ENCODE measurements around the gene HSD17B3. TPM values are rescaled to one million over a fixed set of nuclear protein-coding genes. Genes with fewer than 3 reads are reported as not detected.
A peak's percentile ranks its signal among the peaks of the same experiment; 100 is the strongest.

Gene HSD17B3
- total and polyA plus RNA-seq, 2 experiments from 2014 or later: not detected

DNA sequence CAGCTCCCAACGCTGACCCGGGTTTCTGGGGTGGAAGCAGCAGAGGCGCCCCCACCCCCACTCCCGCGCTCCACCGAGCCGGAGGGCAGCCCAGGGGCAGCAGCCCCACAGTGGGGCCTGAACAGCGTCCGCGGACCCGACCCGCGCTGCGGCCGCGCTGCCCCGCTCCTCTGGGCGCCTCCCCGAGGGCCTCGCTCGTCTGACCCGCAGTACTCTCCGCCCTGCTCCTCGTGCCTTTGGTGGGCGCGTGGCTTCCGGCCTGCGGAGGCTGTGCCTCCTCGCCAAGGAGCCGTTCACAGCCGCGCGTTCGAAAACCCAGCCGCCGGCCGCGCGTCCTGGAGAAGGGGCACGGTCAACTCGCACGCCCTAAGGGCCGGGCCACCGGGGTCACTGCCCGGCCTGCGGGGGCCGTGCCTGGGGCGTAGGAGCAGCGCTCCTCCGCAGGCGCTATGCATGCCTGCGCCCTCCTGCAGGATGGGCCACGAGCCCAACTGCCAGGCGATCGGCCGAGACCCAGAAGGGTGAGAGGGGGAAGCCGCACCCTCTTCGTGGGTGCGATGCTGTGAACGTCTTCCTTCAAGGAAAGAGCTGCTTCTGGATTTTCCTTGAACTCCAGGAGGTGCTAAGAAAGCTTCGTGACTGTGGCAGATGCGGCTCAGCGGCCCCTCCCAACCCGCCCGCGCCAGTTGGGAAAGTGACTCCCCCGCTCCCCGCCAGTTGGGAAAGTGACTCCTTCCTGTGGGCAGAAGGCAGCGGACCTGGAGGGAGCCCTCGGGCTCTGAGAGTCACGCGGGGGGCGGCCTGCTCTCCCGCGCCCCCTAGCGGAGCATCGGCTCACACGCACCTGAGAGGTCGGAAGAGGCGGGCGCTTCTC lies 82.7 kb downstream of the HSD17B3 start (continued):
- TF ChIP-seq, protein P1, sequence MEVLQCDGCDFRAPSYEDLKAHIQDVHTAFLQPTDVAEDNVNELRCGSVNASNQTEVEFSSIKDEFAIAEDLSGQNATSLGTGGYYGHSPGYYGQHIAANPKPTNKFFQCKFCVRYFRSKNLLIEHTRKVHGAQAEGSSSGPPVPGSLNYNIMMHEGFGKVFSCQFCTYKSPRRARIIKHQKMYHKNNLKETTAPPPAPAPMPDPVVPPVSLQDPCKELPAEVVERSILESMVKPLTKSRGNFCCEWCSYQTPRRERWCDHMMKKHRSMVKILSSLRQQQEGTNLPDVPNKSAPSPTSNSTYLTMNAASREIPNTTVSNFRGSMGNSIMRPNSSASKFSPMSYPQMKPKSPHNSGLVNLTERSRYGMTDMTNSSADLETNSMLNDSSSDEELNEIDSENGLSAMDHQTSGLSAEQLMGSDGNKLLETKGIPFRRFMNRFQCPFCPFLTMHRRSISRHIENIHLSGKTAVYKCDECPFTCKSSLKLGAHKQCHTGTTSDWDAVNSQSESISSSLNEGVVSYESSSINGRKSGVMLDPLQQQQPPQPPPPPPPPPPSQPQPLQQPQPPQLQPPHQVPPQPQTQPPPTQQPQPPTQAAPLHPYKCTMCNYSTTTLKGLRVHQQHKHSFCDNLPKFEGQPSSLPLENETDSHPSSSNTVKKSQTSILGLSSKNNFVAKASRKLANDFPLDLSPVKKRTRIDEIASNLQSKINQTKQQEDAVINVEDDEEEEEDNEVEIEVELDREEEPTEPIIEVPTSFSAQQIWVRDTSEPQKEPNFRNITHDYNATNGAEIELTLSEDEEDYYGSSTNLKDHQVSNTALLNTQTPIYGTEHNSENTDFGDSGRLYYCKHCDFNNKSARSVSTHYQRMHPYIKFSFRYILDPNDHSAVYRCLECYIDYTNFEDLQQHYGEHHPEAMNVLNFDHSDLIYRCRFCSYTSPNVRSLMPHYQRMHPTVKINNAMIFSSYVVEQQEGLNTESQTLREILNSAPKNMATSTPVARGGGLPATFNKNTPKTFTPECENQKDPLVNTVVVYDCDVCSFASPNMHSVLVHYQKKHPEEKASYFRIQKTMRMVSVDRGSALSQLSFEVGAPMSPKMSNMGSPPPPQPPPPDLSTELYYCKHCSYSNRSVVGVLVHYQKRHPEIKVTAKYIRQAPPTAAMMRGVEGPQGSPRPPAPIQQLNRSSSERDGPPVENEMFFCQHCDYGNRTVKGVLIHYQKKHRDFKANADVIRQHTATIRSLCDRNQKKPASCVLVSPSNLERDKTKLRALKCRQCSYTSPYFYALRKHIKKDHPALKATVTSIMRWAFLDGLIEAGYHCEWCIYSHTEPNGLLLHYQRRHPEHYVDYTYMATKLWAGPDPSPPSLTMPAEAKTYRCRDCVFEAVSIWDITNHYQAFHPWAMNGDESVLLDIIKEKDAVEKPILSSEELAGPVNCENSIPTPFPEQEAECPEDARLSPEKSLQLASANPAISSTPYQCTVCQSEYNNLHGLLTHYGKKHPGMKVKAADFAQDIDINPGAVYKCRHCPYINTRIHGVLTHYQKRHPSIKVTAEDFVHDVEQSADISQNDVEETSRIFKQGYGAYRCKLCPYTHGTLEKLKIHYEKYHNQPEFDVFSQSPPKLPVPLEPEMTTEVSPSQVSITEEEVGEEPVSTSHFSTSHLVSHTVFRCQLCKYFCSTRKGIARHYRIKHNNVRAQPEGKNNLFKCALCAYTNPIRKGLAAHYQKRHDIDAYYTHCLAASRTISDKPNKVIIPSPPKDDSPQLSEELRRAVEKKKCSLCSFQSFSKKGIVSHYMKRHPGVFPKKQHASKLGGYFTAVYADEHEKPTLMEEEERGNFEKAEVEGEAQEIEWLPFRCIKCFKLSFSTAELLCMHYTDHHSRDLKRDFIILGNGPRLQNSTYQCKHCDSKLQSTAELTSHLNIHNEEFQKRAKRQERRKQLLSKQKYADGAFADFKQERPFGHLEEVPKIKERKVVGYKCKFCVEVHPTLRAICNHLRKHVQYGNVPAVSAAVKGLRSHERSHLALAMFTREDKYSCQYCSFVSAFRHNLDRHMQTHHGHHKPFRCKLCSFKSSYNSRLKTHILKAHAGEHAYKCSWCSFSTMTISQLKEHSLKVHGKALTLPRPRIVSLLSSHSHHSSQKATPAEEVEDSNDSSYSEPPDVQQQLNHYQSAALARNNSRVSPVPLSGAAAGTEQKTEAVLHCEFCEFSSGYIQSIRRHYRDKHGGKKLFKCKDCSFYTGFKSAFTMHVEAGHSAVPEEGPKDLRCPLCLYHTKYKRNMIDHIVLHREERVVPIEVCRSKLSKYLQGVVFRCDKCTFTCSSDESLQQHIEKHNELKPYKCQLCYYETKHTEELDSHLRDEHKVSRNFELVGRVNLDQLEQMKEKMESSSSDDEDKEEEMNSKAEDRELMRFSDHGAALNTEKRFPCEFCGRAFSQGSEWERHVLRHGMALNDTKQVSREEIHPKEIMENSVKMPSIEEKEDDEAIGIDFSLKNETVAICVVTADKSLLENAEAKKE (CRISPR knock-in tag; IDR thresholded peaks at IDR 0.05): no peak
- TF ChIP-seq ZNF114 (CRISPR knock-in tag; IDR thresholded peaks at IDR 0.05): no peak
- TF ChIP-seq JUNB (IDR thresholded peaks at IDR 0.05; ENCODE audit: unreplicated experiment): no peak
- TF ChIP-seq STAT1 (IDR thresholded peaks at IDR 0.05; ENCODE audit: unreplicated experiment): no peak
- TF ChIP-seq CREB1 (CRISPR knock-in tag; IDR thresholded peaks at IDR 0.05; ENCODE audit: low read depth): peak; percentile 31; the same call in 1 of the 2 replicates

DNA sequence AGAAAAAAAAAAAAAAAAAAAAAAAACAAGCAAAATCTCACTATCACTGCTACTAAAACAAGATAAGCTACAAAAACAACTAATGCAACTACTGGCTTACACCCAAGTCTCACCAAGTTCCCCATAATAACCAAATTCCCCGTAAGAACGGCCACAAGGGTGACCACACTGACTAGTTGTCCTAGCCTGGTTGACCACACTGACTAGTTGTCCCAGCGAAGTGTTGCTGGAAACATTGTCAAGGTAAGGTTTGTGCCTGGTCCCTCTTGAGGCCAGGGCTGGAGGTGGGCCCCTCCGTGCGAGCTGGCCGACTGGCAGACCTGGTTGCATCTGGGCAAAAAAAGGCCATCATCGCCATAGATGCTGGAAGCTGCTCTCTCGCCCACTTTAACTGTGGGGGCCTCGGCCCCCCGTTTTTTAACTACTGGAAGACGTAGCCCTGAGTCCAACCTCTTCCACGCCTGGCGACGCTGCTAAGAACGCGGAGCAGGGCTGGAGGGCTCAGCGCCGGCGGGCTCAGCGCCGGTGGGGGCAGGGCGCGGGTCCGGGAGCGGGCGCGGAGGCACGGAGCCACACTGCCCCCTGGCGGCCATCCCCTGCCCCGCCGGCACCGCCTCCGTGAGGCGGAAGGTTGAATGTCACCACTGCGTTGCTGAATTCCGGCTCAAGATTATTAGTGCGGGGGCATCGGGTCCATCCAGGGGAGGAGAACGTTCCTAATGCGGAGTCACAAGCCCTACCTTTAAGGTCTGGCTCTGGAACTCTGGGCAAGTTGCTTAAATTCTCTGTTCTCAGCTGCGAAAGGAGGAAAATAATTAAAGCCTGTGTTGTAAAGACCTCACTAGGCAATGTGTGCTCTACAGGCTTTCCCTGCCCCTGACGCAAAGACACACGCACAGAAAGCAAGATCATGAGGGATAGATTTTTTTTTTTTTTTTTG lies 84.0 kb downstream of the HSD17B3 start:
- DNase-seq (ENCODE audit: low spot score) (peak; percentile 81), ATAC-seq (peak; percentile 78)
- Histone ChIP-seq H2AFZ (peak overlapping the region; percentile 80; the same call in 1 of the 2 replicates), H4K20me1 (replicated peaks; ENCODE audit: insufficient read depth) (no peaks in the 10 kb centered on the region), H3K4me2 (peak overlapping the region; percentile 72), H3K27ac (ENCODE audit: low read depth) (no peak overlapping the region), H3K79me2 (replicated peaks; ENCODE audit: insufficient read depth) (no peaks in the 10 kb centered on the region), H3K4me1 (ENCODE audit: insufficient read depth) (peaks cover 4% of the 10 kb centered on the region; the same call in 1 of the 2 replicates), H3K9me2 (ENCODE audit: insufficient read depth) (no peaks in the 10 kb centered on the region), H3K4me3 (peak overlapping the region; percentile 49), H3K27me3 (ENCODE audit: insufficient read depth) (peaks cover 21% of the 10 kb centered on the region), H3F3A (replicated peaks; ENCODE audit: low read depth) (no peaks in the 10 kb centered on the region), H3K36me3 (ENCODE audit: insufficient read depth) (no peaks in the 10 kb centered on the region)
- Mint-ChIP-seq H3K27ac (no peak overlapping the region), H3K9me3 (peaks cover 12% of the 10 kb centered on the region), H3K27me3 (ENCODE audit: insufficient read depth, low read depth, poor library complexity) (peaks cover 26% of the 10 kb centered on the region), H3K4me1 (peaks cover 20% of the 10 kb centered on the region), H3K36me3 (ENCODE audit: low read depth) (peaks cover 3% of the 10 kb centered on the region; the same call in 2 of the 3 replicates), H3K4me3 (peak overlapping the region; percentile 66)
- TF ChIP-seq ZNF114 (CRISPR knock-in tag; IDR thresholded peaks at IDR 0.05) (no peak), EZH2phosphoT487 (IDR thresholded peaks at IDR 0.05; ENCODE audit: unreplicated experiment) (no peak), NANOG (IDR thresholded peaks at IDR 0.05; ENCODE audit: borderline replicate concordance) (no peak)
- TF ChIP-seq, protein P2, sequence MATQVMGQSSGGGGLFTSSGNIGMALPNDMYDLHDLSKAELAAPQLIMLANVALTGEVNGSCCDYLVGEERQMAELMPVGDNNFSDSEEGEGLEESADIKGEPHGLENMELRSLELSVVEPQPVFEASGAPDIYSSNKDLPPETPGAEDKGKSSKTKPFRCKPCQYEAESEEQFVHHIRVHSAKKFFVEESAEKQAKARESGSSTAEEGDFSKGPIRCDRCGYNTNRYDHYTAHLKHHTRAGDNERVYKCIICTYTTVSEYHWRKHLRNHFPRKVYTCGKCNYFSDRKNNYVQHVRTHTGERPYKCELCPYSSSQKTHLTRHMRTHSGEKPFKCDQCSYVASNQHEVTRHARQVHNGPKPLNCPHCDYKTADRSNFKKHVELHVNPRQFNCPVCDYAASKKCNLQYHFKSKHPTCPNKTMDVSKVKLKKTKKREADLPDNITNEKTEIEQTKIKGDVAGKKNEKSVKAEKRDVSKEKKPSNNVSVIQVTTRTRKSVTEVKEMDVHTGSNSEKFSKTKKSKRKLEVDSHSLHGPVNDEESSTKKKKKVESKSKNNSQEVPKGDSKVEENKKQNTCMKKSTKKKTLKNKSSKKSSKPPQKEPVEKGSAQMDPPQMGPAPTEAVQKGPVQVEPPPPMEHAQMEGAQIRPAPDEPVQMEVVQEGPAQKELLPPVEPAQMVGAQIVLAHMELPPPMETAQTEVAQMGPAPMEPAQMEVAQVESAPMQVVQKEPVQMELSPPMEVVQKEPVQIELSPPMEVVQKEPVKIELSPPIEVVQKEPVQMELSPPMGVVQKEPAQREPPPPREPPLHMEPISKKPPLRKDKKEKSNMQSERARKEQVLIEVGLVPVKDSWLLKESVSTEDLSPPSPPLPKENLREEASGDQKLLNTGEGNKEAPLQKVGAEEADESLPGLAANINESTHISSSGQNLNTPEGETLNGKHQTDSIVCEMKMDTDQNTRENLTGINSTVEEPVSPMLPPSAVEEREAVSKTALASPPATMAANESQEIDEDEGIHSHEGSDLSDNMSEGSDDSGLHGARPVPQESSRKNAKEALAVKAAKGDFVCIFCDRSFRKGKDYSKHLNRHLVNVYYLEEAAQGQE (IDR thresholded peaks at IDR 0.05; ENCODE audit: unreplicated experiment): no peak
- TF ChIP-seq, protein P3, sequence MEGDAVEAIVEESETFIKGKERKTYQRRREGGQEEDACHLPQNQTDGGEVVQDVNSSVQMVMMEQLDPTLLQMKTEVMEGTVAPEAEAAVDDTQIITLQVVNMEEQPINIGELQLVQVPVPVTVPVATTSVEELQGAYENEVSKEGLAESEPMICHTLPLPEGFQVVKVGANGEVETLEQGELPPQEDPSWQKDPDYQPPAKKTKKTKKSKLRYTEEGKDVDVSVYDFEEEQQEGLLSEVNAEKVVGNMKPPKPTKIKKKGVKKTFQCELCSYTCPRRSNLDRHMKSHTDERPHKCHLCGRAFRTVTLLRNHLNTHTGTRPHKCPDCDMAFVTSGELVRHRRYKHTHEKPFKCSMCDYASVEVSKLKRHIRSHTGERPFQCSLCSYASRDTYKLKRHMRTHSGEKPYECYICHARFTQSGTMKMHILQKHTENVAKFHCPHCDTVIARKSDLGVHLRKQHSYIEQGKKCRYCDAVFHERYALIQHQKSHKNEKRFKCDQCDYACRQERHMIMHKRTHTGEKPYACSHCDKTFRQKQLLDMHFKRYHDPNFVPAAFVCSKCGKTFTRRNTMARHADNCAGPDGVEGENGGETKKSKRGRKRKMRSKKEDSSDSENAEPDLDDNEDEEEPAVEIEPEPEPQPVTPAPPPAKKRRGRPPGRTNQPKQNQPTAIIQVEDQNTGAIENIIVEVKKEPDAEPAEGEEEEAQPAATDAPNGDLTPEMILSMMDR (conservative IDR thresholded peaks at IDR 0.05; ENCODE audit: low read depth in 2 of 2): peak; percentile 75 to 85

Data from GM23338 (cell line).